Stimulated activated naive B cell treated with anti-CD40 and anti-IgM and Interleukin-4, amounts not matched to agents 10 μg/mL and 1 μg/mL and 100 μg/mL, for 72 hours (primary cell): ENCODE results near the gene FEN1.

ENCODE experiments used
- ATAC-seq, 2 donors: fragments of 150-1000 bp; cut with Tn5 transposase; replicated peaks; 2 replicates each; pipeline ENCODE4 v1.10.0; 2021; ENCODE audit warnings: moderate library complexity in 1 of 2
- DNase-seq: peaks from one replicate; pipeline ENCODE4 v3.0.0; 2021
- H3K27ac Mint-ChIP-seq: one replicate; pipeline ENCODE4 v1.8.0; 2022; ENCODE audit warnings: mild to moderate bottlenecking, mixed read lengths
- H3K27me3 Mint-ChIP-seq, 2 donors: one replicate each; pipeline ENCODE4 v1.8.0; 2022; ENCODE audit warnings: mixed read lengths in 2 of 2
- H3K36me3 Mint-ChIP-seq, 2 donors: one replicate each; pipeline ENCODE4 v1.8.0; 2022; ENCODE audit warnings: mixed read lengths in 2 of 2, mild to moderate bottlenecking in 1 of 2
- H3K4me1 Mint-ChIP-seq, 2 donors: one replicate each; pipeline ENCODE4 v1.8.0; 2022; ENCODE audit warnings: mixed read lengths in 2 of 2, mild to moderate bottlenecking in 1 of 2
- H3K4me3 Mint-ChIP-seq, 2 donors: one replicate each; pipeline ENCODE4 v1.8.0; 2022; ENCODE audit warnings: mild to moderate bottlenecking in 2 of 2, mixed read lengths in 2 of 2, moderate library complexity in 1 of 2
- H3K9me3 Mint-ChIP-seq, 2 donors: one replicate each; pipeline ENCODE4 v1.8.0; 2022; ENCODE audit warnings: mixed read lengths in 2 of 2, mild to moderate bottlenecking in 1 of 2

Gene FEN1

GRCh38 chr11:61805146-61805545, 12.4 kb downstream of the FEN1 start:
- ATAC-seq (no peak), DNase-seq (no peak)
- H3K27me3 Mint-ChIP-seq: no peaks in the 10 kb centered on the region
- H3K27ac Mint-ChIP-seq: no peak overlapping the region
- no peaks in the 10 kb centered on the region for H3K9me3 Mint-ChIP-seq
- H3K4me1 Mint-ChIP-seq: peaks cover 0 to 3% of the 10 kb centered on the region in 2 donors
- no peak overlapping the region for H3K4me3 Mint-ChIP-seq
- H3K36me3 Mint-ChIP-seq: peaks cover 51 to 78% of the 10 kb centered on the region in 2 donors

GRCh38 chr11:61806785-61807184, 14.1 kb downstream of the FEN1 start:
- no peaks in the 10 kb centered on the region for H3K9me3 Mint-ChIP-seq
- no peaks in the 10 kb centered on the region for H3K4me1 Mint-ChIP-seq
- H3K4me3 Mint-ChIP-seq: no peak overlapping the region
- no peak overlapping the region for H3K27ac Mint-ChIP-seq
- H3K27me3 Mint-ChIP-seq: no peaks in the 10 kb centered on the region
- DNase-seq: no peak
- ATAC-seq: no peak
- H3K36me3 Mint-ChIP-seq: peaks cover 60 to 78% of the 10 kb centered on the region in 2 donors

- Mint-ChIP-seq H3K9me3 (peaks cover 4 to 5% of the 10 kb centered on the region in 2 donors), H3K4me3 (no peak overlapping the region), H3K36me3 (peaks cover 54 to 76% of the 10 kb centered on the region in 2 donors)
Measured at GRCh38 chr11:61810671-61811175, 18.0 kb downstream of the FEN1 start.

GRCh38 chr11:61811831-61812230, 19.1 kb downstream of the FEN1 start:
- peak overlapping the region; percentile 14 for H3K27ac Mint-ChIP-seq
- H3K4me1 Mint-ChIP-seq: peaks cover 8 to 21% of the 10 kb centered on the region in 2 donors
- ATAC-seq (no peak), DNase-seq (no peak)
- no peak overlapping the region for H3K4me3 Mint-ChIP-seq
- H3K9me3 Mint-ChIP-seq: peaks cover 4 to 5% of the 10 kb centered on the region in 2 donors
- no peaks in the 10 kb centered on the region for H3K27me3 Mint-ChIP-seq
- peaks cover 58 to 79% of the 10 kb centered on the region in 2 donors for H3K36me3 Mint-ChIP-seq

More at GRCh38 chr11:61810671-61811175, 18.0 kb downstream of the FEN1 start:
- peaks cover 8 to 16% of the 10 kb centered on the region in 2 donors for H3K4me1 Mint-ChIP-seq
- H3K27ac Mint-ChIP-seq: no peak overlapping the region
- no peaks in the 10 kb centered on the region for H3K27me3 Mint-ChIP-seq
- ATAC-seq (no peak), DNase-seq (no peak)

- H3K27me3 Mint-ChIP-seq: no peaks in the 10 kb centered on the region
- ATAC-seq: no peak
Measured at GRCh38 chr11:61812736-61813411, 20.2 kb downstream of the FEN1 start.

GRCh38 chr11:61814247-61814957, 21.7 kb downstream of the FEN1 start:
- DNase-seq (peak; percentile 14), ATAC-seq (peak; percentile 10 to 12)
- Mint-ChIP-seq H3K36me3 (peaks cover 42 to 56% of the 10 kb centered on the region in 2 donors), H3K27ac (peak overlapping the region; percentile 91), H3K9me3 (peaks cover 4 to 5% of the 10 kb centered on the region in 2 donors), H3K4me3 (peak overlapping the region; percentile 84 to 91), H3K27me3 (no peaks in the 10 kb centered on the region), H3K4me1 (peaks cover 10 to 21% of the 10 kb centered on the region in 2 donors)

More at GRCh38 chr11:61812736-61813411, 20.2 kb downstream of the FEN1 start:
- Mint-ChIP-seq H3K9me3 (peaks cover 4 to 5% of the 10 kb centered on the region in 2 donors), H3K27ac (no peak overlapping the region), H3K4me1 (peaks cover 9 to 21% of the 10 kb centered on the region in 2 donors), H3K36me3 (peaks cover 50 to 69% of the 10 kb centered on the region in 2 donors), H3K4me3 (no peak overlapping the region)
- DNase-seq: no peak

GRCh38 chr11:61814958-61815789, 22.5 kb downstream of the FEN1 start:
- Mint-ChIP-seq H3K36me3 (peaks cover 40 to 49% of the 10 kb centered on the region in 2 donors), H3K4me3 (peak overlapping the region; percentile 84 to 91), H3K9me3 (peaks cover 4 to 5% of the 10 kb centered on the region in 2 donors), H3K27ac (peak overlapping the region; percentile 91), H3K4me1 (peaks cover 10 to 21% of the 10 kb centered on the region in 2 donors), H3K27me3 (no peaks in the 10 kb centered on the region)
- DNase-seq (peak; percentile 71), ATAC-seq (peak; percentile 60 to 61)

- Mint-ChIP-seq H3K36me3 (peaks cover 33 to 45% of the 10 kb centered on the region in 2 donors), H3K27me3 (no peaks in the 10 kb centered on the region), H3K4me3 (peak overlapping the region; percentile 84 to 91), H3K27ac (peak overlapping the region; percentile 97), H3K4me1 (peaks cover 10 to 21% of the 10 kb centered on the region in 2 donors), H3K9me3 (peaks cover 4 to 5% of the 10 kb centered on the region in 2 donors)
- DNase-seq (peak; percentile 61), ATAC-seq (peak; percentile 61 to 62)
Measured at GRCh38 chr11:61815790-61816735, 23.4 kb downstream of the FEN1 start.

- H3K4me3 Mint-ChIP-seq: peak within 1 kb of the TSS; percentile 84 to 91
- peaks cover 25 to 42% of the 10 kb centered on the region in 2 donors for H3K36me3 Mint-ChIP-seq
- peaks cover 10 to 21% of the 10 kb centered on the region in 2 donors for H3K4me1 Mint-ChIP-seq
- H3K27ac Mint-ChIP-seq: peak within 1 kb of the TSS; percentile 97
- H3K27me3 Mint-ChIP-seq: no peaks in the 10 kb centered on the region
- peaks cover 4 to 5% of the 10 kb centered on the region in 2 donors for H3K9me3 Mint-ChIP-seq
- ATAC-seq (peak; percentile 66 to 76), DNase-seq (peak; percentile 85)
Measured at GRCh38 chr11:61816736-61817455, 24.2 kb downstream of the FEN1 start, which contains the start of gene FADS1. FADS1 (minus strand) TSS chr11:61817003; CDS start chr11:61816929, 74 bp downstream.

GRCh38 chr11:61817471-61818202, 24.9 kb downstream of the FEN1 start:
- Mint-ChIP-seq H3K36me3 (peaks cover 19 to 34% of the 10 kb centered on the region in 2 donors), H3K9me3 (peaks cover 4 to 5% of the 10 kb centered on the region in 2 donors), H3K27me3 (no peaks in the 10 kb centered on the region), H3K27ac (peak overlapping the region; percentile 62), H3K4me3 (peak overlapping the region; percentile 84 to 91), H3K4me1 (peaks cover 10 to 21% of the 10 kb centered on the region in 2 donors)
- no peak for ATAC-seq
- DNase-seq: no peak

- Mint-ChIP-seq H3K27me3 (no peaks in the 10 kb centered on the region), H3K36me3 (peaks cover 8 to 11% of the 10 kb centered on the region in 2 donors), H3K4me1 (peaks cover 6 to 9% of the 10 kb centered on the region in 2 donors), H3K27ac (no peak overlapping the region), H3K4me3 (no peak overlapping the region), H3K9me3 (no peaks in the 10 kb centered on the region)
- DNase-seq (no peak), ATAC-seq (no peak)
Measured at GRCh38 chr11:61820174-61820573, 27.5 kb downstream of the FEN1 start.
